A549 (cell line): ENCODE data around the gene BACH1. TPM values are rescaled to one million over a fixed set of nuclear protein-coding genes. Genes with fewer than 3 reads are reported as not detected.

Experiments
- ATAC-seq, 2 experiments: fragments of 200-7000 bp in 1 of 2; fragments of >200 bp in 1 of 2; cut with Nextera tagmentation in 1 of 2; cut with Tn5 transposase in 1 of 2; 3 replicates each; pipeline versions ENCODE4 v1.8.0 to v1.9.1; 2018 to 2020; ENCODE audit warnings: mild to moderate bottlenecking in 1 of 2, moderate library complexity in 1 of 2
- CTCF ChIA-PET: fragments of 300-600 bp; sonication (Branson Sonifier 250); formaldehyde crosslinking; extraction: SDS; loops from one replicate; lab custom pipeline; 2021; ENCODE audit warnings: antibody characterized with exemption, inconsistent platforms; lab: Yijun Ruan, JAX
- POLR2A ChIA-PET: fragments of 350-600 bp; formaldehyde crosslinking; extraction: SDS; loops from one replicate; lab custom pipeline; 2021; ENCODE audit warnings: antibody characterized with exemption, inconsistent platforms; lab: Yijun Ruan, JAX
- DNase-seq, 2 experiments: peaks; one replicate each; pipeline versions ENCODE4 v3.0.0 to v3.0.0-alpha.2; 2011 to 2016; ENCODE audit warnings: low read depth in 1 of 2, low spot score in 1 of 2
- FAIRE-seq: peaks from 2 replicates; lab custom pipeline; 2011; peaks lifted over from hg19 to GRCh38; lab: Jason Lieb, UNC
- H3K27ac ChIP-seq, 2 experiments: fragments of >200 bp; sonication (Bioruptor Twin); formaldehyde crosslinking; 3 replicates each; pipeline ENCODE4 v1.5.1; 2016 to 2017
- H3K4me1 ChIP-seq: fragments of >200 bp; sonication (Bioruptor Twin); formaldehyde crosslinking; 3 replicates; pipeline ENCODE4 v1.6.1; 2016
- H3K4me2 ChIP-seq: fragments of >200 bp; sonication (Bioruptor Twin); formaldehyde crosslinking; 3 replicates; pipeline ENCODE4 v1.6.1; 2016
- H3K4me3 ChIP-seq: fragments of >200 bp; sonication (Bioruptor Twin); formaldehyde crosslinking; 3 replicates; pipeline ENCODE4 v1.5.1; 2016
- H3K9me3 ChIP-seq: fragments of >200 bp; sonication (Bioruptor Twin); formaldehyde crosslinking; 3 replicates; pipeline ENCODE4 v1.6.1; 2016
- BCL3 ChIP-seq: fragments of >200 bp; sonication (Bioruptor Twin); formaldehyde crosslinking; IDR thresholded peaks from 3 replicates; pipeline ENCODE4 v1.6.1; 2016
- CEBPB ChIP-seq, 2 experiments: fragments of >200 bp in 1 of 2; sonication (Bioruptor Twin) in 1 of 2; formaldehyde crosslinking in 1 of 2; IDR thresholded peaks; 2 replicates each; pipeline ENCODE4 v1.6.1; 2012 to 2016
- CHD4 ChIP-seq: fragments of 200-600 bp; sonication (generic); IDR thresholded peaks from 2 replicates; pipeline ENCODE4 v1.6.1; 2016; ENCODE audit warnings: antibody characterized with exemption, mild to moderate bottlenecking, borderline replicate concordance
- CTCF ChIP-seq: fragments of >200 bp; sonication (Bioruptor Twin); formaldehyde crosslinking; IDR thresholded peaks from 3 replicates; pipeline ENCODE4 v1.5.1; 2016
- E2F6 ChIP-seq: IDR thresholded peaks from 2 replicates; pipeline ENCODE4 v1.6.1; 2012; ENCODE audit warnings: low read depth, borderline replicate concordance
- ELK1 ChIP-seq: fragments of 150-350 bp; IDR thresholded peaks from 2 replicates; pipeline ENCODE4 v1.6.1; 2014; ENCODE audit warnings: low read depth, mild to moderate bottlenecking, low read length
- EP300 ChIP-seq, 2 experiments: fragments of >200 bp; sonication (Bioruptor Twin); formaldehyde crosslinking; IDR thresholded peaks; 2 replicates in 1 of 2; 3 replicates in 1 of 2; pipeline ENCODE4 v1.6.1; 2016 to 2017
- ESRRA ChIP-seq: fragments of 150-350 bp; IDR thresholded peaks from 2 replicates; pipeline ENCODE4 v1.6.1; 2014; ENCODE audit warnings: mild to moderate bottlenecking, low read length, borderline replicate concordance
- FOSB ChIP-seq: fragments of 250-450 bp; sonication (Bioruptor Pico); IDR thresholded peaks from 2 replicates; pipeline ENCODE4 v1.5.0; 2020; ENCODE audit warnings: mild to moderate bottlenecking, moderate library complexity
- FOXS1 ChIP-seq: fragments of 250-450 bp; sonication (Bioruptor Pico); IDR thresholded peaks from 2 replicates; pipeline ENCODE4 v1.5.0; 2020; ENCODE audit warnings: mild to moderate bottlenecking, moderate library complexity
- HMGXB4 ChIP-seq: fragments of 250-450 bp; sonication (Bioruptor Pico); IDR thresholded peaks from 2 replicates; pipeline ENCODE4 v1.5.0; 2021; ENCODE audit warnings: mild to moderate bottlenecking, moderate library complexity, borderline replicate concordance
- HOXB5 ChIP-seq: fragments of 250-450 bp; sonication (Bioruptor Pico); IDR thresholded peaks from 2 replicates; pipeline ENCODE4 v1.5.0; 2020; ENCODE audit warnings: mild to moderate bottlenecking, moderate library complexity
- MAFK ChIP-seq: fragments of 450-650 bp; IDR thresholded peaks from 2 replicates; pipeline ENCODE4 v1.6.1; 2014; ENCODE audit not compliant: partially characterized antibody
- MAX ChIP-seq: IDR thresholded peaks from 2 replicates; pipeline ENCODE4 v1.6.1; 2012
- MAZ ChIP-seq: fragments of 150-350 bp; IDR thresholded peaks from 2 replicates; pipeline ENCODE4 v1.6.1; 2014; ENCODE audit warnings: antibody characterized with exemption, low read depth, low read length, borderline replicate concordance
- NPAS2 ChIP-seq: fragments of 250-450 bp; sonication (Bioruptor Pico); IDR thresholded peaks from 2 replicates; pipeline ENCODE4 v1.8.0; 2022; ENCODE audit warnings: mild to moderate bottlenecking, moderate library complexity, borderline replicate concordance
- NR3C1 ChIP-seq: fragments of >200 bp; sonication (Bioruptor Twin); formaldehyde crosslinking; IDR thresholded peaks from 3 replicates; pipeline ENCODE4 v1.6.1; 2017
- PBX3 ChIP-seq: IDR thresholded peaks from 2 replicates; pipeline ENCODE4 v1.6.1; 2012
- POLR2AphosphoS2 ChIP-seq: conservative IDR thresholded peaks from 2 replicates; pipeline ENCODE4 v1.6.1; 2012; ENCODE audit warnings: low read length, improper control_type of control experiment, inconsistent platforms
- RAD21 ChIP-seq, 2 experiments: fragments of >200 bp in 1 of 2; sonication (Bioruptor Twin) in 1 of 2; formaldehyde crosslinking in 1 of 2; IDR thresholded peaks in 1 of 2; conservative IDR thresholded peaks in 1 of 2; 2 replicates in 1 of 2; 3 replicates in 1 of 2; pipeline ENCODE4 v1.6.1; 2012 to 2018; ENCODE audit warnings: inconsistent platforms in 1 of 2
- RCOR1 ChIP-seq: fragments of 150-350 bp; IDR thresholded peaks from 2 replicates; pipeline ENCODE4 v1.6.1; 2014; ENCODE audit warnings: antibody characterized with exemption, low read length, low read depth
- REST ChIP-seq: fragments of 200-600 bp; sonication (generic); IDR thresholded peaks from 2 replicates; pipeline ENCODE4 v1.6.1; 2016; ENCODE audit warnings: antibody characterized with exemption, mild to moderate bottlenecking, moderate library complexity
- TP53 ChIP-seq: fragments of 250-450 bp; sonication (Bioruptor Pico); IDR thresholded peaks from 2 replicates; pipeline ENCODE4 v1.5.0; 2021; ENCODE audit warnings: mild to moderate bottlenecking, moderate library complexity
- ZNF302 ChIP-seq: fragments of 250-450 bp; sonication (Bioruptor Pico); IDR thresholded peaks from 2 replicates; pipeline ENCODE4 v1.9.0; 2021; ENCODE audit warnings: inconsistent platforms, mild to moderate bottlenecking, moderate library complexity
- WGBS: methylation state at CpG from one replicate; pipeline ENCODE4 v1.1.6; 2017; ENCODE audit errors: missing lambda C conversion rate; 5-methylcytosine and 5-hydroxymethylcytosine counted together
- polyA plus RNA-seq, 4 experiments: library from polyadenylated mRNA; depleted of rRNA in 3 of 4; stranded (reverse); fragments of >200 nt; fragmentation: RNase III in 1 of 4; extraction: RNeasy Plus Mini Kit Qiagen cat#74134 plus additional on column Dnase treatment in 1 of 4; gene quantifications; 2 replicates in 3 of 4; 3 replicates in 1 of 4; pipeline ENCODE4 v1.2.3, GENCODE V29; 2011 to 2017

BACH1 gene
- polyA plus RNA-seq, 2 of the 4 experiments (the other 2 are of a cell fraction) = 5.0 to 21.4 TPM

GRCh38 chr21:29290240-29290639 lies 8.5 kb upstream of the BACH1 start:
- 69% methylated on average over 1 of the region's 1 CpG for WGBS
- no peak for FAIRE-seq
- H3K27ac ChIP-seq = no peak overlapping the region
- TF ChIP-seq HOXB5 (CRISPR knock-in tag) (no peak), TP53 (CRISPR knock-in tag) (no peak), MAFK (no peak), CEBPB (IDR thresholded peaks at IDR 0.05) (no peak), FOXS1 (CRISPR knock-in tag) (no peak), MAZ (no peak), HMGXB4 (no peak), RCOR1 (no peak), ELK1 (no peak), CTCF (no peak), CHD4 (no peak), NR3C1 (no peak), REST (no peak), RAD21 (conservative IDR thresholded peaks at IDR 0.05 in 1 of 2, IDR thresholded peaks at IDR 0.05 in 1 of 2) (no peak)
- TF ChIP-seq, all 56 proteins: peak for 0
- H3K4me1 ChIP-seq = no peaks in the 10 kb centered on the region
- H3K9me3 ChIP-seq = no peaks in the 10 kb centered on the region
- ChIA-PET CTCF (interaction anchor here (2.0 kb wide), 1 partner anchor 126 kb away, joined by 5 read pairs; no protein-coding TSS in a partner anchor), POLR2A (no interaction called here)
- H3K4me3 ChIP-seq = no peak overlapping the region
- H3K4me2 ChIP-seq = no peak overlapping the region
- ATAC-seq (no peak), DNase-seq (no peak)

GRCh38 chr21:29293495-29293894 lies 5.2 kb upstream of the BACH1 start:
- CTCF ChIA-PET = no interaction called here
- TF ChIP-seq ESRRA = no peak
- TF ChIP-seq EP300 (IDR thresholded peaks at IDR 0.05) = no peak
- TF ChIP-seq FOSB (CRISPR knock-in tag) = no peak
- no peak for TF ChIP-seq ZNF302
- TF ChIP-seq MAX = no peak
- no peak for TF ChIP-seq MAZ
- TF ChIP-seq PBX3 = no peak
- no peak for TF ChIP-seq E2F6
- no peak for TF ChIP-seq BCL3
- no peak for TF ChIP-seq POLR2AphosphoS2
- no peak for TF ChIP-seq NPAS2 (CRISPR knock-in tag)
- TF ChIP-seq, all 56 proteins: peak for 0
- Histone ChIP-seq H3K9me3 (no peaks in the 10 kb centered on the region), H3K4me2 (no peak overlapping the region), H3K4me1 (peaks cover 3% of the 10 kb centered on the region; the same call in 1 of the 3 replicates), H3K4me3 (no peak overlapping the region), H3K27ac (no peak overlapping the region)
- ATAC-seq (no peak), FAIRE-seq (no peak), DNase-seq (no peak)
- WGBS = 96% methylated on average over 2 of the region's 2 CpGs
- POLR2A ChIA-PET = no interaction called here
